ENCODE results near the gene DCAF11. TPM values are rescaled to one million over a fixed set of nuclear protein-coding genes. Genes with fewer than 3 reads are reported as not detected.
"Not testable (repeated sequence)": the region's sequence is repeated elsewhere in the genome, so short reads cannot be mapped to it uniquely, and the experiment has no call there.

DCAF11 gene
- total RNA-seq, 1 donor from 2014 or later: 80.3 TPM

DNA sequence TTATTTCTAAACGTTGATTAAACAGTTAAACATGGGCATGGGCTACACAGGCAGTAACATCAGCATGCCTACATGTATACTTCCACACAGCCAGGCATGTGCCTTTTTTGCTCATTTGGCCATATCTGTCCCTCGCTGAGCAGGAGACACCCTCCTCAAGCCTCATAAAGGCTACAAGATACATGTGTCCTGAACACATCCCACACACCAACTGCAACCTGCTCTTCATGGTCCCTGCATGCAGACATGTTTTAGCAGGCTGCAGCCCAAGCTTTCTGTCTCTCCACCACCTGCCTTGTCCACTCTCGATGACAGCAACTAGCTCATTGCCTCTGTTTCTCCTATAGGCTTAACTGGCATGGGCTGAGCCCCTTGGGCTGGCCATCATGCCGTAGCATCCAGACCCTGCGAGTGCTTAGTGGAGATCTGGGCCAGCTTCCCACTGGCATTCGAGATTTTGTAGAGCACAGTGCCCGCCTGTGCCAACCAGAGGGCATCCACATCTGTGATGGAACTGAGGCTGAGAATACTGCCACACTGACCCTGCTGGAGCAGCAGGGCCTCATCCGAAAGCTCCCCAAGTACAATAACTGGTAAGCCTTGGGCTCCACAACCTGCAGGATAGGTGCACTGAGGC is 17.9 kb upstream of the DCAF11 start:
- DNase-seq: no peak

DNA sequence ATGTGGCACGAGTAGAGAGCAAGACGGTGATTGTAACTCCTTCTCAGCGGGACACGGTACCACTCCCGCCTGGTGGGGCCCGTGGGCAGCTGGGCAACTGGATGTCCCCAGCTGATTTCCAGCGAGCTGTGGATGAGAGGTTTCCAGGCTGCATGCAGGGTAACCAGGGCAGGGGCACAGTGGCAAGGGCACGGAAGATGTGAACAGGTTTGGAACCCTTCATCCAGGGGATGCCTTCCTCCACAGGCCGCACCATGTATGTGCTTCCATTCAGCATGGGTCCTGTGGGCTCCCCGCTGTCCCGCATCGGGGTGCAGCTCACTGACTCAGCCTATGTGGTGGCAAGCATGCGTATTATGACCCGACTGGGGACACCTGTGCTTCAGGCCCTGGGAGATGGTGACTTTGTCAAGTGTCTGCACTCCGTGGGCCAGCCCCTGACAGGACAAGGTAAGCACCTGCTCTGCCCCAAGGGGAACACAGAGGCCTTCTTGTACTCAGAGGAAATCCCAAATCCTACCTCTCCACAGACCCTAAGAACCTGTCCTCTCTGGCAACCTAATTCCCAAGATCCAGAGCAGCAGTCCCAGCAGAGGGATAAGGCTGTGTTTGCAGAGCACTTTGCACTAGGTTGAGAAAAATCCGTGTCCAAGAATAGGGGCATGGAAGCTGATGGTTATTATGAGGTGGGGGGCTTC is 16.2 kb upstream of the DCAF11 start:
- no peak for DNase-seq

DNA sequence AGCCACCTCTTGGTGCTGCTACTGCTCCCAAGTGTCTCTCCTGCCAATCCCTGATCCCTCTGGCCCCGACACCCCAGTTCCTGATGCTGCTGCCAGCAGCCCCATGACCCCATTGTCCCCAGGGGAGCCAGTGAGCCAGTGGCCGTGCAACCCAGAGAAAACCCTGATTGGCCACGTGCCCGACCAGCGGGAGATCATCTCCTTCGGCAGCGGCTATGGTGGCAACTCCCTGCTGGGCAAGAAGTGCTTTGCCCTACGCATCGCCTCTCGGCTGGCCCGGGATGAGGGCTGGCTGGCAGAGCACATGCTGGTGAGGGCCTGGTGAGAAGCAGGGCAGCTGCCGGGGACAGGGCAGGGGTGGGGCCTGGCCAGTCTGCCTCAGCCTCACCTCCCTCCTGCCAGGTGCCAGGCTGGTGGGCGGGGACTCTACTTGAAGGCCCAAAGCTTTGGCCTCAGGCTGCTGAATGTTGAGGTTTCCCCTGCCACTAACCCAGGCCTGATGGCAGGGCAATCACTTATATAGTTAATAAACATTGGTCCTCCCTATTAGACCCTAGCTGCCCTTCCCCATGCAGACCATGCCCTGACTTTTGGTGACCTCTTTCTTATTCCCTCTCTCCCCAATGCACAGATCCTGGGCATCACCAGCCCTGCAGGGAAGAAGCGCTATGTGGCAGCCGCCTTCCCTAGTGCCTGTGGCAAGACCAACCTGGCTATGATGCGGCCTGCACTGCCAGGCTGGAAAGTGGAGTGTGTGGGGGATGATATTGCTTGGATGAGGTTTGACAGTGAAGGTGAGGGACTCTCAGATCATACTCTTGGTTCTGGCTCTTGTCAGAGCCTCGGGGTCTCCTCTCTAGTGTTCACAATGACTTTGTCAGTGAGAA is 15.4 kb upstream of the DCAF11 start:
- DNase-seq: no peak

DNA sequence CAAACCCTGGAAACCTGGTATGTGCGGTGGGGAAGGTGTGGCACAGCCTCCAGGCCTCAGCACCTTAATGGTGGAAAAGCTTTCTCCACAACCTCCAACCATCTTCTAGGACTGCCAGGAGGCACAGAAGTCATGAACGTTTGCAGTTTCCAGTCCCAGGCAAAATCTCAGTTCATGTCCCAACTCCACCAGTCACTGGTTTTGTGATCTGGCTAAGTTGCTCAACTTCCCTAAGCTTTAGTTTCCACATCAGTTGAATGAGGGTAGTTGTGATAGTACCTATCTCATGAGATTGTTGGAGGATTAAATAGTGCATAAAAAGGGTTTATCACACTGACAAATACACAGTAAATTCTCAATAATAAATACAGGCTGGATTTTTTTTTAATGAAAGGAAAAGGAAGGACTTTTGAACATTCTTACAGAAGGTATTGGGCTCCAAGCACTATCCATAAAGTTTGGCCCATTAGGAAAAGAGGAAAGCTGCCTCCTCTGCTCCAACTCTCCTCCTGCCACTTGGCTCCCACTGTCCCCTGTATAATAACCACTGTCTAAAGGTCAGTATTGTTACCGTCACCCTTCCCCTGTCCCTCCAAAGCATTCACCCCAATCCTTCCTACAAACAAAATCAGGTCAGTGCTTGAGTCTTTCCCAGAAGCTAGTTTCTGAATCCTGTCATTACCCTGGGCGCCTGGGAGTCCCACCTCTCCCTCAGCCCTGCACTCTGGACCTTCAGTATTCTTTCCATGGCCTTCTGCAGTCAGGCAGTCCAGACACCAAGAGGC is 14.2 kb upstream of the DCAF11 start:
- no peak for DNase-seq

DNA sequence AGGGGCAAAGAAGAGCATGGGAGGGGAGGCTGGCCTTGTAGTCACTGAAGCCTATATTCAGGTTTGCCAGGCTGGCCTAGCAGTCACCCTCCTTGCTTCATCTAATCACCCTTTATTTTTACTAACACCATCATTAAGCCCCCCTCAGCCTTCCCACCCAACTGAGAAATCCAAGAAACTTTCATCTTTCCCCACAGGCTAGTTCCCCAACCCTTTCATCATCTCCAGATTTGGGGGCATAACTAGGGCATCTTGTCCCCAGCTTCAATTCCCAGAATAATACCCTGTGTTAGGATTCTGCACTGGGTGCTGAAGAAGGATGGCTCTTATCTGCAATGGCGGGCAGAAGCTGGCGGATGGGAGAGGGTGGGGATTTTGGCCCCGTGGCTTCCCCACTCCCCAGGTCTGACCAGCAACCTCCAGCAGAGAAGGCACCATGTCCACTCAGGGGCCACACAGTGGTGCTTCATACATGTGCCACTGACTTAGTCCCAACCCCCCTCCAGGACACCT is 13.5 kb upstream of the DCAF11 start:
- no peak for DNase-seq

DNA sequence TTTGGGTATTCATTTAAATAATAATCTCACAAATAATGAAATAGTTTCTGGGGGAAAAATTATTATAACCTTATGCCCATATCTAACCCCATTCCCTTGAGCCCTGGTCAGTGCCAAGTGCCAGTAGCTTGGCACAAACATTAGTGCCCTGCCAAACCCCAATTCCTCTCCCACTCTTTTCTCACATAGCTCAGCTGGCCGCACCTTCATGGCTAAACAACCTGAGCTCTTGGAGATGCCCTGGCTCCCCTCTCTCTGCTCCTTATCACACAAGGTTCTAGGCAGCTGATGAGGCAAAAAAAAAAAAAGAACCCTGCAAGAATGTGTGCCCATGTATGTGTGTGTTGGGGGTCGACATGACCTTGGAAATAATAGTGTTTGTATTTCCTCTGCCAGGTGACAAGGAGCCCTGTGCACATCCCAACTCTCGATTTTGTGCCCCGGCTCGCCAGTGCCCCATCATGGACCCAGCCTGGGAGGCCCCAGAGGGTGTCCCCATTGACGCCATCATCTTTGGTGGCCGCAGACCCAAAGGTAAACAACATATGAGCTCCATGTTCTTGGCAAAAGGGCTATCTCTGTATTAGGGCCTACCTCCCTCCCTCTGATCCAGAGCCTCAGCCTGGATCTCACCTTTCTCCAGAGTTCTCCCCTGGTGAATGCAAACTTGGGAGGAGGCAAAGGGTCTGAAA is 12.1 kb upstream of the DCAF11 start:
- DNase-seq: no peak

DNA sequence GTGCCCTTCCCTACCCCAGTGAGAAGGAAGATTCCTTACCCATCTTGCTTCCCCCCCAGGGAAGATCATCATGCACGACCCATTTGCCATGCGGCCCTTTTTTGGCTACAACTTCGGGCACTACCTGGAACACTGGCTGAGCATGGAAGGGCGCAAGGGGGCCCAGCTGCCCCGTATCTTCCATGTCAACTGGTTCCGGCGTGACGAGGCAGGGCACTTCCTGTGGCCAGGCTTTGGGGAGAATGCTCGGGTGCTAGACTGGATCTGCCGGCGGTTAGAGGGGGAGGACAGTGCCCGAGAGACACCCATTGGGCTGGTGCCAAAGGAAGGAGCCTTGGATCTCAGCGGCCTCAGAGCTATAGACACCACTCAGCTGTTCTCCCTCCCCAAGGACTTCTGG is 11.1 kb upstream of the DCAF11 start:
- DNase-seq: no peak

DNA sequence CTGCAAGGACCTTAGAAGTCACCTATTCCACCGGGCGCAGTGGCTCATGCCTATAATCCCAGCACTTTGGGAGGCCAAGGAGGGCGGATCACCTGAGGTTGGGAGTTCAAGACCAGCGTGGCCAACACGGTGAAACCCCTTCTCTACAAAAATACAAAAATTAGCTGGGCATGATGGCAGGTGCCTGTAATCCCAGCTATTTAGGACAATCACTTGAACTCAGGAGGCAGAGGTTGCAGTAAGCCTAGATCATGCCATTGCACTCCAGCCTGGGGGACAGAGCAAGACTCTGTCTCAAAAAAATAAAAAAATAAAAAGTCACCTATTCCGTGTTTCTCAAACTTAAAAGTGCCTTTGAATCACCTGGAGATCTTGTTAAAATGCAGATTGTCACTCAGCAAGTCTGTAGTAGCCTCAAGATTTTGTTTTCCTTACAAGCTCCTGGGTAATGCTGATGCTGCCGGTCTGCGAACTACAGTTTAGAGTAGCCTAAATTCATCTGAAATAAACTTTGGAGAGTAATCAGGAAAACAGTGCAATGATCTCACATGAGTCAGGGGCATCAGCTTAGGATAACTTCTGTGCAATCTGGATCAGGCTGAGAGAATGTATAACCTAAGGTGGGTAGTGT is 8.9 kb upstream of the DCAF11 start:
- DNase-seq: not testable (repeated sequence)

DNA sequence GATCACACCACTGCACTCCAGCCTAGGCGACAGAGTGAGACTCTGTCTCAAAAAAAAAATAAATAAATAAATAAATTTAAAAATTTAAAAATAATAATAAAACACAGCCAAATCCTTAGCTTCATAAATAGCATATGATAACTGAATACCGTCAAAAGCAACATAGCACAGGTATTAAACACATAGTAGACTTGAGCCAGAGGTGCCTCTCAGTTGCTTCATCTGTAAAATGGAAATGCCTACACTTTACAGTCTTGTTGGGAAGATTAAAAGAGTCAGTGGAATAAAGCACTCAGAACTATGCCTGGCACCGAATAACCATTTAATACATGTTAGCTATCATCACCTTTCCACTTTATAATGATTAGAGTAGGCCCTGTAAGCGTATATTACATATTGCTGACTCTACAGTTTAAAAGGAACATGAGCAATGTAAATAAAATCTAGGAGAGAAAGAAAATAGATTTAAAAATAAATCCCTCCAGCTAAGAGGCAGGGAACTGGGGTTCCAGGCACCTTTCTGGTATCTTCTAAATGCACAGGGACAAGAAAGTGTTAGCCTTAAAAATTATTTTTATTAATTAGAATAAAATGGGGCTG is 7.8 kb upstream of the DCAF11 start:
- no peak for DNase-seq

DNA sequence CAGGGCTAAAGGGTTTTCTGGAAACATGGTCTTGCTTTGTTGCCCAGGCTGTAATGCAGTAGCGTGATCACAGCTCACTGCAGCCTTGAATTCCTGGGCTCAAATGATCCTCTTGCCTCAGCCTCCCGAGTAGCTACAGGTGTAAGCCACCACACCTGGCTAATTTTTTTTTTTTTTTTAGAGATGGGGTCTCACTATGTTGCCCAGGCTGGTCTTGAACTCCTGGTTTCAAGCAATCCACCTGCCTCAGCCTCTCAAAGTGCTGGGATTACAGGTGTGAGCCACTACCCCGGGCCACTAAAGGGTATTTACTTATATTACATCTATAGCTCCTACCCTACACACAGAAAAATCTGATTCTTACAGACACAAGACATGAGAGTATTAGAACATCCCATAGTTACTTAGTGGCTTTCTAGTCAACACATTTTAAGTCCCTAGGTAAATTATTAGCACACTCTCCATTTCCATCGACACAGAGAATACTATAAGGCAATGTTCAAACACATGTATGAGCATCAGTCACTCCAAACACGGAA is 6.2 kb upstream of the DCAF11 start:
- DNase-seq: no peak

DNA sequence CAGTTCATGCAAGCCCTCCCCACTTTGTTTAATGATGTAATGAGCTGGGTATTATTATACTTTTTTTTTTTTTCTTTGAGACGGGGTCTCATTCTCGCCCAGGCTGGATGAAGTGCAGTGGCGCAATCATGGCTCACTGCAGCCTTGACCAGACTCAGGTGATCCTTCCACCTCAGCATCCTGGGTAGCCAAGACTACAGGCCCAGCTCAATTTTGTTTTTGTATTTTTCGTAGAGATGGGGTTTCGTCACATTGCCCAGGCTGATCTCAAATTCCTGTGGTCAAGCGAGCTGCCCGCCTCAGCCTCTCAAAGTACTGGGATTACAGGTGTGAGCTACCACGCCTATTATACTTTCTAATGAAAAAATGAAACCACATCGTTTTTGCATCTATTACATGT is 4.5 kb upstream of the DCAF11 start:
- no peak for DNase-seq

DNA sequence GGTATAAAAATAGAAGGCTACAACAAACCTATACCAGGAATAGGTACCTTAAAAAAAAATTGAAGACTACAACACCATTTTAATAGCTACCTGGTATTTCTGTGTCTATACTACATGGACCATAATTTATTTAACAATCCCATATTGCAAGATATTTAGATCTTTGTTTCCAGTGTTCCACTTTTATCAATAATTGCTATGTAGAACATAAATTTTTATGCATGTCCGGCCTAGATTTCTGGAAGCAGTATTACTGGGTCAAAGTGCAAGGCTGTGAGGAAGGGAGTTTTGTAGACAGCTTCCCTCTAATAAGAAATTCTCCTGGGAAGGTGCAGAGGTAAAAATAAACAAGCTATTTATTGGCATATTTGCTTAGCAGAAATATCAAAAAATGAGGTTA is 4.1 kb upstream of the DCAF11 start:
- no peak for DNase-seq

DNA sequence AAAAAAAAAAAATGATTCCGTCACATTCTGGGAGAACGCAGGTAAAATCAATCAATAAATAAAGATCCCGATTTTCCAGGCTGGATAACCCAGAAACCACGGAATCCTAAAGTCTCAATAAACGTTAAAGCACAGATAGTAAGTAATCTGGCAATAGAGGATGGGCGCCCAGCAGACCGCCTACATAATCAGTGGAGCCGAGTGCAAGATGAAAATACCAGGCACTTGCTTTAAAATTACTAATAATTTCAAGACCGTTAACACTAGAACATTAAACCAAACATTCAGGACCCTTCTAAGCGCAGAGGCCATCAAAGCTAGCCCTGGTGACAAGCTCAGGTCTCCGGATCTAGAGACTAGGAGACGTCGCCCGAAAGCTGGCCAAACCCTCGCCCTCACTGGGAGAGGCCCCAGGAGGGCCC is 1.2 kb upstream of the DCAF11 start:
- no peak for DNase-seq

DNA sequence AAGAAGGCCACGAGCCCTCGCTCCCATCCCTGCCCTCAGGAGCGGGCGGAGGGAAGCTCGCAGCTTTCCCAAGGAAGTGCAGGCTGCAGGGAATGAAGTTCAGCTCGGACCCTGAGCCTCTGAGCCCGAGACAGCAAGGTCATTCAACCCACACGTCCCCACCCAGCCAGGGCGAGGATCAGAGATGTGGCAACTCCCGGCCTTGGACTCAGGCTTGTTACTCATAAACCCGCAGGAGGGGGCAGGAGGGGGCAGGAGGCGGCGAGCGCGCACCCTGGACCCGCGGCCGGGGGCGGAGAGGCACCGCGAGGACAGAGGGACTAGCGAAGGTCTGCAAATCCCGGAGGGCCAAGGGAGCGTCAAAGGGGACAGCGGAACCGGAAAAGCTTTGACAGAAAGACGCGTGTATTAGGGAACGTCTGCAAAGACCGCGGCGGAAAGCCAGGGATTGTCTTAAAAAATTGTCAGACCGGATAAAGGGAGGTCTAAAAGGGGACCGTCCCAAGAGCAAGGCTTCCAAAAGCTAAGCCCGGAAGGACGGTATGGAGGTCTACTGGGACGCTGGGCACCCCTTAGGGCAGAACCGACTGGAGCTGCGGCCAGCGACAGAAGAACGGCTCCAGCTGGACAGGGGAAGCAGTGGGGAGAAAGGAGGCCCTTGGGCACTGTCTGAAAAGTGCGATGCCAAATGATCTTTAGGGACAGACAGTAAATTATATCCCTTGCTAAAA is 611 bp upstream of the DCAF11 start:
- peak; percentile 93 for DNase-seq

DNA sequence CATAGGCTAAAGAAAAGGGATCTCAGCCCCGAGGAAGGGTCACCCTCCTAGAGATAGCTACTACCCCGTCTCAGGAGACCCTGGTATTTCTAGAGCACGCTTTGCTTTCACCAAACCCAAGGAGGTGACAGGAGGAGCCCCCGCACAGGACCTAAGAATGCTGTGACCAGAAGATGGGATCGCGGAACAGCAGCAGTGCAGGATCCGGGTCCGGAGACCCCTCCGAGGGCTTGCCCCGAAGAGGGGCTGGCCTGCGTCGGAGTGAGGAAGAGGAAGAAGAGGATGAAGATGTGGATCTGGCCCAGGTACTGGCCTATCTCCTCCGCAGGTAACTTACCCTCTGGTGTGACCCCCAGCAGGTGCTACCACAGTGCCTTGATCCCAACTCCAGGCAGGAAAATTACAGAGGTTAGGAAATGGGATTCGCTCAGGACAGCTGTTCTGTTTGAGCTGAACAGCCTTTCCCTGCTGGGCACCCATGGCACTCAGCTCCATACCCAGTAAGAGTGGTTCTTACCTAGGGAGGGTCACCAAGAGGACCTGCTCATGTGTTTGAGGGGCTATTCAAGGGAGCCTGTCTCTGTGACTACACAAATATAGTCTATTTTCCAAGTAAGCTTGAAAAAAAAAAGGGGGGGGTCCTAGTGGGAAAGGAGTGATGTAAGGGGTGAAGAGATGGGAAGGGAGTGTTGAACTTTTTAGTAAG is 998 bp downstream of the DCAF11 start:
- no peak for DNase-seq

DNA sequence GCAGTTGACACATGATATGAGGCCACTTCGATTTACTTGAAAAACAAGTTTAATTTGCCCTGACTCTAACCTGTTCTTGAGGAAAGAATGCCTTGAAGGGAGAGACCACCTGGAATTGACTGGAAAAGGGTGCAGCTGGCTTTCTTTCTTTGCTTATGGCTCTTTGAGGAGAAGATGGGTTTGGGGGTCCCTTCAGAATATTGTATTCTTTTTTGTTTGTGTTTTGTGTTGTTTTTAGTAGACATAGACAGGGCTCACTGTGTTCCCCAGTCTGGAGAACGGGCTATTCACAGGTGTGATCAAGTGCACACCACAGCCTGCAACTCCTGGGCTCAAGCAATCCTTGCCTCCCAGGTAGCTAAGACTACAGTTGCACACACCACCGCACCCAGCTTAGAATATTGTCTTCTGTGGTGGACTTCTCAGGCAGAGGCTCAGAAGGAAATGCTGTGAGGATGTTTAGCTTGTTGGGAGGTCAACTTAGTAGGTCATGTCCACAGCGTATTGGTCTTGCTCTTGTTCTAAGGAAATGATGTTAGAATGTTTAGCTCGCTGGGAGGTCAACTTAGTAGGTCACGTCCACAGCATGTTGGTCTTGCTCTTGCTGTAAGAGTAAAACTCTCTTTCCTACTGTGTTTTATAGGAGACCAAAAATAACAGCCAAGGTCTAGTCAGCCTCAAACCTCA is 1.7 kb downstream of the DCAF11 start:
- no peak for DNase-seq

DNA sequence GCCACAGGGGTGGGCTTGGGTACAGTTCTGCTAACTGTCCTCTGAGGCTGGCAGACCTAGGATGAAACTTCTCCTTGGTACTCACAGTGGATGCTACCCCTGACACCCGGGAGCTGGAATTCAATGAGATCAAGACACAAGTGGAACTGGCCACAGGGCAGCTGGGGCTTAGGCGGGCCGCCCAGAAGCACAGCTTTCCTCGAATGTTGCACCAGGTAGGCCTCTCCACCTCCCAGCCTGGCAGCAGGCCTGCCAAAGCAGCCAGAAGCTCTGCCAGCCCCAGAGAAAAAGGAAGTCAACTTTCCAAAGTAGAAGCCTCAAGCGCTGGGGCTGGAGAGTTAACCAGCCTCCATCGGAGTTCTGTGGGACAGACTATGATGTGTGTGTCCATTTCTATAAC is 2.6 kb downstream of the DCAF11 start:
- no peak for DNase-seq

DNA sequence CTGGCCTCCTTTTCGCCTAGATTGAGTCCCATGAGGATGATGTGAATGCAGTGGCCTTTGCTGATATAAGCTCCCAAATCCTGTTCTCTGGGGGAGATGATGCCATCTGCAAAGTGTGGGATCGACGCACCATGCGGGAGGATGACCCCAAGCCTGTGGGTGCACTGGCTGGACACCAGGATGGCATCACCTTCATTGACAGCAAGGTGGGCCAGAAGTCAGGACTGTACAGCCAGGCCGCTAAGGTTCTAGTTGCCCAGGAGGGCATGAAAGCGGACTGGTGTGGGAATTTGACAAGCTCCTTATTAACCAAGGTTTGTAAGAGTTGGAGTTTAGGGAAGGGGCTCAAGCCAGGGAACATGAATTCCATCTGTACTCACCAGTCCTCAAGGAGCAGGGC is 5.1 kb downstream of the DCAF11 start:
- no peak for DNase-seq
